ENCODE measurements around the gene ADTRP. TPM values are rescaled to one million over a fixed set of nuclear protein-coding genes. Genes with fewer than 3 reads are reported as not detected.

The ADTRP gene
- total RNA-seq, 1 experiment from 2014 or later, result 0.74 TPM

- DNase-seq (ENCODE audit: low spot score), result no peak
Measured at GRCh38 chr6:11727346-11727997, 51.1 kb downstream of the ADTRP start.

- DNase-seq (ENCODE audit: low spot score), result no peak
Measured at GRCh38 chr6:11724286-11724685, 54.3 kb downstream of the ADTRP start.

DNA sequence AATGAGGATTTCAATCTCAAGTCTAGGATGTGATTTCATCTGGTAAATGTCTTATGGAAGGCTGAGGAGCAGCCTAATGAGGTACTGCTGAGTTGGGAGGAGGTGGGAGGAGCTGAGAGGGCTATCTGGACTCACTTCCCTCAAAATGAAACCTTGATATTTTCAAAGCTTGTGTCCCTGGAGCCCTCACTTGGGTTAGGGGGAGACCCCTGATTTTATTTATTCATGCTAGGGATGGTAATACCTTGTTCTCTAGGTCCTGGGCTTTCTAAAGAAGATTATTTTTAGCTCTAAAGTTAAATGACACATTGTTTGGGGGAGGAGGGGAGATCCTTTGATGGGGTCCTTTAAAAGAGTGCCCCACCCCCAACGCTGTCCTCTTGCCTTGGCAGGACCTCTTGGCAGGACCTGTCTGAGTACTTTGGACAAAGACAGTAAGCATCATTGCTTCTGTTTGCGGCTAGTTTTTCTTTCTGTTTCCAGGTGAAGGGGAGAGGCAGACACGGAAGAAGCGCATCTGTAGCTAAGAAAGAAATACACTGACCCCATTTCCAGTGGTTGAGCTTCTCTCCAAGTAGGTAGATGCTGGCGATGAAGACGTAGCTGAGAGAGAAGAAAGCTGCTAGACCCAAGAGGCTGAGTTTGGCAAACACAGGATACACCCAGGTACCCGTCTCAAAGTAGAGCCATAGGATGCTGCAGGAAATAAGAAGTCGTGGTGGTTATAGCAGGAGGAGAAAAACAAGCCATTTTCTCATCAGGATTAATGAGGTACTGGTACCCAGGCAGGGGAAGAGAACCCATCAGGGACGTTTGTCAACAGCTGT, 55.6 kb downstream of the ADTRP start:
- no peak for DNase-seq (ENCODE audit: low spot score)

DNA sequence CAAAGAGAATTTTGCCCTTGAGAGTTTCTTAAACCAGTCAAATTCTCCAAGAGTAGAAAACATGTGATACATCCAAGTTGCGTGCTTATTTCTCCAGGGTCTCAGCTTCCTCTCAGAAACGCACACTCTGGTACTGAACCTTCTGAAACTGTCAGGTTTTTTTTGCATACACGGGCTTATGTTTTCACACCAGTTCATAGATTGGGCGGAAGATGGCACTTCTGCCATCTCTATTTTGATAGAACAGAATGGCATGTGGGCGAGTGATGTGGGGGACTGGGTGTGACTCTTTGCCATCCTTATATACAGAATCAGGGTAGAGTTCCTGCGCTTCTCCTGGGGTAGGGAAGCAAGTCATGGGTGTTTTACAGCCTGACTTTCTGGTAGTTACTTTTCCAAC, 56.4 kb downstream of the ADTRP start:
- no peak for DNase-seq (ENCODE audit: low spot score)

DNA sequence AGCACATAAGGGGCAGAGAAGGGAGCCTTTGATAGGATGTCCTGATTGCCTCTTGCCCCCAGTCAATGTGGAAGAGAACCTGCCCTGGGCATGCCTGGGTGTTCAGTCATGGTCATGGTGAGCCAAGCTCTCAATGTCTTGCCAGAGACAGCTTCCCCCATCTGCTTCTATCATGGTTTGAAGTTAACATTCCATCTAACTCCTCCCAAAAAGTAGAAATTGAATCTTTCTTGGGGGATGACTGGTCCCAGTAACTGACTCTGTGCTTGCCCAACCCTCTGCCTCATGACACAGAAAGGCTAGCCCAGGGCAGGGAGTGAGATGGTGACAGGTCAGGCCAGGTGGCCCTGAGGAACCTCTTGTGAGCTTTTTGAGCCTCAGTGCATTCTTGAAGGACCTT, 60.1 kb downstream of the ADTRP start:
- no peak for DNase-seq (ENCODE audit: low spot score)

DNA sequence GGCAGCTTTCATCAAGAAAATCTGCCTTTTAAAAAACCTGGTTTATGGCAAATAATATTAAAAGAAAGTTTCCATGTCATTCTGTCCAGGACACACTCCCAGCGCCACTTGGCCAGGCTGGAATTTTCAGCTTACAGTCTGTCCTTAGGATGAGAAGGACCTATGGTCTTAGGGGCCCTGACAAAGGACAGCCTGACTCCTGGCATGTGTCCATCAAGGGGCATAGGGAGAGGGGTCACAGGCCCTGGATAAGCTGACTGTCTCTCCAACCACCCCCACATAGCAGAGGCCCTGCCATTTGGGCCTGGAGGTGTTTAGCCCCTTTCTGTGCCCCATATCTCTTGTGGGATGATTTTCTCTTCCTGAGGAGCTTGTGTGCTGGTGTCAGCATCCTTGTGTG, 60.6 kb downstream of the ADTRP start:
- DNase-seq (ENCODE audit: low spot score), result no peak

DNA sequence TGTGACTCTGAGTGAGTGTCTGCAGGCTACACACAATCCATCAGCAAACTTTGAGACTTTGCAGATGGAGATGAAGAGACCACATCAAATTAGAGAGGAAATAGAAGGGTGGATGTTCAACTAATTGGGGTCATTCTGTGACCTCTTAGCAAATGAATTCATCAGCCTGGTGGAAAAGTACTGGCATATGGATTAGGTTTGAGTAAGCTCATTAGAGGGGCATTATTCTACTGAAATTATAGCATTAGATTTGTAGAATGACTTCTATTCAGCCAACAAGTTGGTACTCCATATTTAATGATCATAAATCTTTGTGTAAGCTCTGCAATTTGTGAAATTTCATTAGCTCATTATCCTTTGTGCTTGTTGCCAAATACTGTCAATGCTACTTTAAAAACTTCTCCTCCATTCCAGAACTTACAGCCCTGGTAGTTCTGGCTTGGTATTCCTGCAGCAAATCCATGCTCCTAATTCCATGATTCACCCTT, 63.8 kb downstream of the ADTRP start:
- DNase-seq (ENCODE audit: low spot score), result no peak

- no peak for DNase-seq (ENCODE audit: low spot score)
Measured at GRCh38 chr6:11714116-11714797, 64.3 kb downstream of the ADTRP start.

DNA sequence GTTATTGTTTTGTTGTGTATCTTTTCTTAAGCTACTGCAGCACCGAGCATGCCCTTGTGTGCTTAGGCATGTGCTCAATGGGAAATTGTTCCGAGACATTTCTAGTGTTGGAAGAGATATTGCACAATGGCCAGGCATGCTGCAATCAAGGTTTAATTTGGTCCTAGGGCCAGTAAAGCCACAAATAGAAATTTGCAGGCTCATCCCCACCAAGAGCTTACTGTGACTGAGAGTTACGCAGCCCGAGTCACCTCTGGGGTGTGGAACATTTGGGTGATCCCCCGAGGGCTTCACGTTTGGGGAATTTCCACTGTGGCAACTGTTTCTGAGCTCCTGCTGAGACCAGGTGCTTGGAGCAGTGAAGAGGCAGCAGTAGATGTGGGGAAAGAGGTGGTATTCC, 65.8 kb downstream of the ADTRP start:
- DNase-seq (ENCODE audit: low spot score), result no peak

DNA sequence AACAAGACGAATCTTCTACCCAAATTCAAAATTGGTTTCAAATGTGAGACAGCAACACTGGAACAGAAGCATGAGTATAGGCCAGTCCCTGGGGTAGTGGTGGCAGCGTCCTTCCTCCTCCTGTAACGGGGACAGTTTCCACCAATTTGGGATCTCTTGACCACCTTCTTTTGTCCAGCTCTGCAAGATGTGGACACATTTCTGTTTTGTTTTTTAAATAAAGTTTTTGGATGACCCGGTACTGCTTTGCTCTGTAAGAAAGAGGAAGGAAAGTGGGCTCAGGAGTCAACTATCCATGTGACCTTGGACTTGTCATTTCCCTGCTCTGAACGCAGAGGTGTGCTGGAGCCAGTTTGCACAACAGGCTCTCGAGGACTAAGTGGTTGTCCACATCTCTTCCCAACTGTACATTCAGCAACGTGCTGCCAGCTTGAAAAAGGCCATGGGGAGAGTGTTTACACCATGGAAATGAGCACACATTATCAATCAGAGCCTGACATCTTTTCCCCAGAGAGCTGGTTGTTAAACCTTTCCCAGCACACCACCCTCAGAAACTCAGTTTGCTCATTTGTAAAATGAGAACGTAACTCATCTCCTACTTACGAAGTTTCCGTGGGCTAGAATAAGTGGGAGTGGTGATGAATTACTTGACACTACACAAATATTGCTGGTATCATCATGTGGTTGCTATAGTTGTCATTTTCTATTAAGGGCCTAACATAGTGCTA, 66.5 kb downstream of the ADTRP start:
- DNase-seq (ENCODE audit: low spot score), result no peak

- DNase-seq (ENCODE audit: low spot score), result no peak
Measured at GRCh38 chr6:11711003-11711983, 67.3 kb downstream of the ADTRP start.

DNA sequence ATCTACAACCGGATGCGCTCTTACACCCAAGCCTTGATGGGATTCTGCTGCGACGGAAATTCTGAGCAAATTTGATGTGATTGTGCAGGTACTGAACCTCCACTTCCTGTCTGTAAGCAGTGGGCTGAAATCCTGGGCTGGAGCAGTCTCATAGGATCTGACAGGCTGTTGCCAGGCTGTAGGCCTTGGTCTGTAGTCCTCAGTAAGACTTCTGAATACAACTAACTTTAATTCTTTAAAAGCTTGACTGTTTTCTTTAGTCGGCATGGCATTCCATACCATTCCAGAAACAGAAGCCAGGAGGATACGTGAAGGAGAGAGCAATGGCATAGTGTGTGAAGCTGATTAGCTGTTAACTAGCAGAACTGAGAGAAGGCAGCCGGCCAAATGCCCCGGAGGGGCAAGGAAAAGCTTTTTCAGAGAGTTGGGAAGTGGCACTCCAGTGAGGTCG, 68.3 kb downstream of the ADTRP start:
- no peak for DNase-seq (ENCODE audit: low spot score)

GRCh38 chr6:11706171-11706570, 72.4 kb downstream of the ADTRP start:
- DNase-seq (ENCODE audit: low spot score), result no peak

- DNase-seq (ENCODE audit: low spot score), result no peak
Measured at GRCh38 chr6:11705483-11705882, 73.1 kb downstream of the ADTRP start.

DNA sequence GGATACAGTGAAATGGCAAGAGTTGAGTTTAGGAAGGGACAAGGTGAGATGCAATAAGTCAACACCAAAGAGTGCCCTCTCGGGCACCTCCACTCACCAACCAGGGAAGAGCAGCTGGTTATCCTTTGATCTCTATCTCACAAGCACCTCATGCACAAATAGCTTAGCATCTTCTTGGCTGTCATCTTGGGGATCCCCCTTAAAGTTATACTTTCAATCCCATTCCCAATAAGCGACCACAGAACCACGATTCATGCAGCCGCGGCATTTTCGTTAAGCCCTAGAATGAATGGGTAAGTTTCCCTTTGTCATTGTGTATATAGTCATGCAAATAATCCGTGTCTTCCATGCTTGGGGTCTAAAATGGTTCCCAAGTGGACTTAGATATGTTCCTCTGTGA, 73.5 kb downstream of the ADTRP start:
- no peak for DNase-seq (ENCODE audit: low spot score)

DNA sequence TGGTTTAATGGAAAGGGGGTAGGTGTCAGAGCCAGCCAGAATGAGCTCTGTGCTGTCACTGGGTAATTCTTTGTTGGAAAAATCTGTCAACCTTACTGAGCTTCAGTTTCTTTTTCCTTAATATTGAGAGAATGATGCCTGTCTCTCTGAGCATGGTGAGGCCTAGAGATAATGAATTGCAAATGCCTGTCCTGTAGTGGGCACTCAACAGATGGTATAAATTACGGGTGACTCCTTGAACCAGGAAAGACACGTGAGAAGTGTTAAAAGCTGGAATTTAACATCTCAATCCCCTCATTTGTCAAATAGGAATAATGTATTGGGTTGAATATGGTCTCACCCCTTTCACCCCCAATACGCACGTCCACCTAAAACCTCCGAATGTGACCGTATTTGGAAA, 74.9 kb downstream of the ADTRP start:
- no peak for DNase-seq (ENCODE audit: low spot score)

- peak; percentile 38 for DNase-seq (ENCODE audit: low spot score)
Measured at GRCh38 chr6:11702500-11703130, 76.0 kb downstream of the ADTRP start.

DNA sequence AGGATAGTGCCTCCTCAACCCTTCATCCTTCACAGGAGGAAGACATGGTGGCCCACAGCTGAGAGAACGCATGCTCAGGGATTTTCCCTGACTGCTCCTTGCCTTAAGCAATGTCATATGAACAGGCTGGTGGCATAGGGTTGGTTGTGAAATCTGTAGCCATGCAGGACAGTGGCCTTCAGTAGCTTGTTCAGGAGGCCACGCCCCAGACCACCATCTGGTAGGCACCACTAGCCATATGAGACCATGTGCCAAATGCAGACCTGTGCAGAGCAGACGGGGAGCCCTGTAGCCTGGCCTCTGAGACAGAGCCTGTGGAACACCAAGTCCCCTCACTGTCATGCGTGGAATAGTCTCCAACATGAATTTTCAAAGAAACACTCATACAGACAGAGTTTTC, 76.5 kb downstream of the ADTRP start:
- no peak for DNase-seq (ENCODE audit: low spot score)

DNA sequence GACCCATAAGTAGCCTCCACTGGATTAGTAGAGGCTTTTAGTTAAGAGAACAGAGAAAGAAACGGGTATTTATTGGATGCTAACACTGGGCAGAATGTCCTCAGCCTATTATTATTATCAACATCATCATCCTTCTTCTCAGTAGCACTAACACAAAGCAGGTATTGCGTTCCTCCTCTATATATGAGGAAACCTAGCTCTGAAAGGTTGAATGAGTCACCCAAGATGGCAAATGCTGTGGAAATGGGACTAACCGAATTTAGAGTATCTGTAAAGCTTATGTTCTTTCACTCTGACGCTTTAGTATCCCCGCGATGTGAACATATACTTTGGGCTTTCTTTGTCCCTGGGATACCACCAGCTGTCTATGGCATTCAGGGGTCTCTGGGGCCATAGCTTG, 77.0 kb downstream of the ADTRP start:
- no peak for DNase-seq (ENCODE audit: low spot score)

- peak; percentile 56 for DNase-seq (ENCODE audit: low spot score)
Measured at GRCh38 chr6:11700118-11700718, 78.4 kb downstream of the ADTRP start.

Data from H4 (cell line).